ENCODE results near the gene RNASEH2B. TPM values are rescaled to one million over a fixed set of nuclear protein-coding genes. Genes with fewer than 3 reads are reported as not detected.

RNASEH2B gene
- total and polyA plus RNA-seq, 2 of the 13 experiments (the other 11 are each of a cell fraction or from before 2014, with no cell fraction given), result 17.2 to 55.4 TPM

GRCh38 chr13:50873467-50873866 lies 36.1 kb upstream of the RNASEH2B start:
- Histone ChIP-seq H3K36me3 (replicated peaks in 1 of 2; ENCODE audit: control insufficient read depth in 1 of 2, insufficient read depth in 2 of 2, low read length in 2 of 2) (no peaks in the 10 kb centered on the region), H3K4me2 (ENCODE audit: low read depth, low read length) (no peak overlapping the region), H3K9me3 (ENCODE audit: low read length) (no peaks in the 10 kb centered on the region), H3K4me1 (ENCODE audit: insufficient read depth, low read length) (no peaks in the 10 kb centered on the region), H3K27me3 (ENCODE audit: control insufficient read depth in 1 of 2, insufficient read depth in 2 of 2, low read length in 2 of 2) (no peaks in the 10 kb centered on the region), H3K79me2 (ENCODE audit: insufficient read depth, low read length) (no peaks in the 10 kb centered on the region), H2AFZ (ENCODE audit: low read length) (no peak overlapping the region), H3K9ac (ENCODE audit: insufficient read depth, low read depth, low read length) (no peak overlapping the region), H3K4me3 (replicated peaks in 1 of 3; ENCODE audit: insufficient read depth in 1 of 3, low read depth in 2 of 3, low read length in 3 of 3) (no peak overlapping the region), H3K27ac (ENCODE audit: extremely low read length, insufficient read depth, low read length) (no peak overlapping the region), H4K20me1 (ENCODE audit: insufficient read depth, low read length) (no peaks in the 10 kb centered on the region)
- ATAC-seq, result no peak
- 33% methylated on average over 2 of the region's 2 CpGs for WGBS (ENCODE audit: low lambda C conversion rate)
- in situ Hi-C loops (cut with HindIII; ENCODE audit: extremely low pct_ligation_motif_present, low pct_unique_long_range_greater_than_20kb) (no loop called here), intact Hi-C loops (cut with micrococcal nuclease; ENCODE audit: unreplicated experiment) (no loop called here)
- no peak for FAIRE-seq
- ChIA-PET CTCF (ENCODE audit: low intra/inter-chr PET ratio, low total read pairs) (no interaction called here), POLR2A (no interaction called here)
- no peak for DNase-seq (ENCODE audit: low spot score)
- BruUV-seq (replicated peaks), result no TSS peak
- TF ChIP-seq ERF (CRISPR knock-in tag; IDR thresholded peaks at IDR 0.05) (no peak), MEF2D (CRISPR knock-in tag; IDR thresholded peaks at IDR 0.05) (no peak), NFIC (IDR thresholded peaks at IDR 0.05; ENCODE audit: low read length) (no peak), KLF15 (CRISPR knock-in tag; IDR thresholded peaks at IDR 0.05; ENCODE audit: borderline replicate concordance) (no peak), PAWR (CRISPR knock-in tag; IDR thresholded peaks at IDR 0.05; ENCODE audit: borderline replicate concordance) (no peak)

GRCh38 chr13:50873991-50874390 lies 35.6 kb upstream of the RNASEH2B start:
- no peaks in the 10 kb centered on the region for H3K27me3 ChIP-seq (ENCODE audit: control insufficient read depth in 1 of 2, insufficient read depth in 2 of 2, low read length in 2 of 2)
- ATAC-seq (no peak), FAIRE-seq (no peak), DNase-seq (ENCODE audit: low spot score) (no peak)
- H3K9ac ChIP-seq (ENCODE audit: insufficient read depth, low read depth, low read length), result no peak overlapping the region
- ChIA-PET CTCF (ENCODE audit: low intra/inter-chr PET ratio, low total read pairs) (no interaction called here), POLR2A (no interaction called here)
- no peaks in the 10 kb centered on the region for H3K79me2 ChIP-seq (ENCODE audit: insufficient read depth, low read length)
- H2AFZ ChIP-seq (ENCODE audit: low read length), result no peak overlapping the region
- BruUV-seq (replicated peaks), result no TSS peak
- H3K4me1 ChIP-seq (ENCODE audit: insufficient read depth, low read length), result no peaks in the 10 kb centered on the region
- H3K4me3 ChIP-seq (replicated peaks in 1 of 3; ENCODE audit: insufficient read depth in 1 of 3, low read depth in 2 of 3, low read length in 3 of 3), result no peak overlapping the region
- WGBS (ENCODE audit: low lambda C conversion rate), result 33% methylated on average over 2 of the region's 2 CpGs
- in situ Hi-C loops (cut with HindIII; ENCODE audit: extremely low pct_ligation_motif_present, low pct_unique_long_range_greater_than_20kb) (no loop called here), intact Hi-C loops (cut with micrococcal nuclease; ENCODE audit: unreplicated experiment) (no loop called here)
- H3K4me2 ChIP-seq (ENCODE audit: low read depth, low read length), result no peak overlapping the region
- H4K20me1 ChIP-seq (ENCODE audit: insufficient read depth, low read length), result no peaks in the 10 kb centered on the region
- H3K36me3 ChIP-seq (replicated peaks in 1 of 2; ENCODE audit: control insufficient read depth in 1 of 2, insufficient read depth in 2 of 2, low read length in 2 of 2), result no peaks in the 10 kb centered on the region
- no peaks in the 10 kb centered on the region for H3K9me3 ChIP-seq (ENCODE audit: low read length)
- H3K27ac ChIP-seq (ENCODE audit: extremely low read length, insufficient read depth, low read length), result no peak overlapping the region
- TF ChIP-seq THAP11 (CRISPR knock-in tag; IDR thresholded peaks at IDR 0.05), result no peak
- TF ChIP-seq MYC (CRISPR knock-in tag; IDR thresholded peaks at IDR 0.05; ENCODE audit: borderline replicate concordance), result no peak
- TF ChIP-seq UBTF (CRISPR knock-in tag; IDR thresholded peaks at IDR 0.05), result no peak
- TF ChIP-seq GATA4 (IDR thresholded peaks at IDR 0.05; ENCODE audit: borderline replicate concordance, low read depth), result no peak
- no peak for TF ChIP-seq ZKSCAN1 (IDR thresholded peaks at IDR 0.05; ENCODE audit: low read length)
- no peak for TF ChIP-seq AFF4 (CRISPR knock-in tag; IDR thresholded peaks at IDR 0.05)
- no peak for TF ChIP-seq ZNF20 (CRISPR knock-in tag; IDR thresholded peaks at IDR 0.05)
- no peak for TF ChIP-seq ARID2 (CRISPR knock-in tag; IDR thresholded peaks at IDR 0.05; ENCODE audit: borderline replicate concordance)
- no peak for TF ChIP-seq SNAI1 (CRISPR knock-in tag; IDR thresholded peaks at IDR 0.05; ENCODE audit: borderline replicate concordance)
- no peak for TF ChIP-seq CREB1 (IDR thresholded peaks at IDR 0.05)
- no peak for TF ChIP-seq CREB1 (CRISPR knock-in tag; IDR thresholded peaks at IDR 0.05)
